HG02885 (cell line): ENCODE measurements around the gene BDH1.
"Not testable (repeated sequence)": the region's sequence is repeated elsewhere in the genome, so short reads cannot be mapped to it uniquely, and the experiment has no call there.

Source experiments
- ATAC-seq: cut with Tn5 transposase; IDR thresholded peaks from one replicate; pipeline ENCODE4 v1.9.1; 2021; ENCODE audit warnings: mild to moderate bottlenecking; ENCODE audit not compliant: unreplicated experiment, poor library complexity

The BDH1 gene

DNA sequence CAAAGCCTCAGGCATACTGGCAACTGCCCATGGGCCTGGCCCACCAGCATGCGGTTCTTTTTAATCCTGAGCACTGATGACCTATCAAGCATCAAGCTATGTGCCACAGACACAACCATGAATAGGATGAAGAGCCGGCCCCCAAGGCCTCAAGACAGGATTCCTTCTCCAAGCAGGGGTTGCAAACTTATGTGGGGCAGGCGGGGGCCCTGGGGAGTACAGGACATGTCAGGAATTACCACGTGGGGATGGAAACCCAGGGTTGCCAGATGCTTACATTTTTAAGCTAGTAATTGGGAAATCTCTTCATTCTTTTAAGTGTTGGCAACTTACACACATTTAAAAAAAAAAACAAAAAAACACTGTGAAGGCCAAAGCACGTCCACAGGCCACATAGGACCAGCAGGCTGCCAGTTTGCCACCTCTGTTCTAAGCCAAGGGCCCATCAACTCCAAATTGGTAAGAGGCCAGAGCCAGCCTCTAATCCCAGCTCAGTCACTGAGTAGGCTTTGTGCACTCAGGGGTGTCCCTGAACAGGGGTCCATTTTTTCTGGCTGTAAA lies 32.8 kb downstream of the BDH1 start:
- no peak for ATAC-seq

- no peak for ATAC-seq
Measured at GRCh38 chr3:197522183-197522715, 33.5 kb downstream of the BDH1 start.

DNA sequence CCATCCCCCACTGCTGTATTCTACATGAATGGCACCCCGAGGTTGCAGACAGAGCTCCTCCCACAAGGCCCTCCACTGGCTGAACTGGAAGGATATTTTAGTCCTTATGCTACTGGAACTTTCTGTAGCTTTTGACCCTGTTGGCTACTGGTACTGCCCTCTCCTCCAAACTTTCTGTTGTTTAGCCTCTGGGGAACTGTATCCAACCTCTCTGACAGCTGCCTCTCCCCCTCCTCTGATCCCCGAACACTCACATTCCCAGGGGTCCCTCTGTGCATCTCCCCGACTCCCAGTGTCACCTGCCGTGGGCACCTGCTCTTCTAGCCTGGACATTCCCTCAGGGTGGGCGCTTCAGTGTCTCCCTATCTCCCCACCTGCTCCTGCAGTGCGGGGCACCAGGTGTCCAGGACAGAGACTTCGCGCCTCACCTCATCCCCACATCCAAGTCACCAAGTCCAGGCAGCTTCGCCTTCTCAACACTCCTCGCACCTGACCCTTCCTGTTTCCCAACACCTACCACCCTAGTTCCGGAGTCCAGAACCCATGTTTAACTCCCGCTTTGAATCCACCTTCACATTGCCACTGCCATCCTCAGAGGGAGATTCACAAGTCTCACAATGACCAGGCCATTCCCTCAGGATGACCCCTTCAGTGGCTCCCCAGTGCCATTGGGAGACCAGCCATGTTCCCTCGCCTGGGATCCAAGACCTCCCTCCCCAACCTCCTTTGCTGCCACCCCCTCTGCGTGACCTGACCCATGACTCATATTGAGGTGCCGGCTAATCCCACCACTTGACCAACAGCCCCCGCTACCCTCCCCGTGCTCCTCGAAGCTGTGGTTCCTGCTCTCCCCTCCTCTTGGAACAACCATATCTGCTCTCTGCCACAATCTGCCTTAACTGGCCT lies 34.2 kb downstream of the BDH1 start:
- ATAC-seq, result no peak

GRCh38 chr3:197520311-197521276 lies 35.2 kb downstream of the BDH1 start:
- ATAC-seq, result no peak

DNA sequence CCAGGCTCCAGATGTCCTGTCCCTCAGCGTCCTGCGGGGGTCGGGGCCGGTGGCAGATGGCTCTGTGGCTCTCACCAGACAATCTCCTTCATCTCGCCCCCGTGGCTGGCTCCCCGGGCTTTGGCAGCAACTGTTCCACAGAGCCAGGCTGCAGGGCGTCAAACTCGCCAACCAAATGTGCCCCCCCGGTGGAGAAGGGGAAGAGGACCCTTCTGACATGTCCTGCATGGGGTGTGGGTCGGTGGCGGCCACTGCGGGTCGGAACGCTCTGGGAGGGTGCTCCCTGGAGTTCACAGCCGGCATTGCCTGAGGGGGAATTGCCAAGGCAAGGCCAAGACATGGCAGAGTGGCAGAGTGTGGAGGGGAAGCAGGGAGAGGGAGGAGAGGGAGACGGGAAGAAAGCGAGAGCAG lies 36.0 kb downstream of the BDH1 start:
- no peak for ATAC-seq

GRCh38 chr3:197518881-197519421 lies 36.8 kb downstream of the BDH1 start:
- ATAC-seq, result no peak

- ATAC-seq, result not testable (repeated sequence)
Measured at GRCh38 chr3:197517922-197518683, 37.7 kb downstream of the BDH1 start.

DNA sequence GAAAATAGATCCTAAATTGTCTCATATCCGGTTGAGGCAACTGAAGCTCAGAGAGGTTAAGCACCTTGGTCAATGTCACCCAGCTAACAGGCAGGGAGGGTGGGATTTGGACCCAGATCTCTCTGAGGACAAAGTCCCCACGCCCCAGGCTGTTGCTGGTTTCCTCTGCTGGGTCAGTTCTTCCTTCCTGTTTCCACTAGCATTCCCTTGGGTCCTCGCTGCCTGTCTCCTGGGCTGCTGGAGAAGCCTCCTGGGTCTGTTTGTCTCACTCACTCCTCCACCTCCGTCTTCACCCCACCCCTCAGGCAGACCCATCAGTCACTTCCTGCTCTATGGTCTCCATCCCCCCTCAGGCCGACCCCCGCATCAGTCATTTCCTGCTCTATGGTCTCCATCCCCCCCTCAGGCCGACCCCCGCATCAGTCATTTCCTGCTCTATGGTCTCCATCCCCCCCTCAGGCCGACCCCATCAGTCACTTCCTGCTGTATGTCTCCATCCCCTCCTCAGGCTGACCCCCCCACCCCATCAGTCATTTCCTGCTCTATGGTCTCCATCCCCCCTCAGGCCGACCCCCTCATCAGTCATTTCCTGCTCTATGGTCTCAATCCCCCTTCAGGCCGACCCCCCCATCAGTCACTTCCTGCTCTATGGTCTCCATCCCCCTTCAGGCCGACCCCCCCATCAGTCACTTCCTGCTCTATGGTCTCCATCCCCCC lies 38.7 kb downstream of the BDH1 start:
- ATAC-seq, result not testable (repeated sequence)

DNA sequence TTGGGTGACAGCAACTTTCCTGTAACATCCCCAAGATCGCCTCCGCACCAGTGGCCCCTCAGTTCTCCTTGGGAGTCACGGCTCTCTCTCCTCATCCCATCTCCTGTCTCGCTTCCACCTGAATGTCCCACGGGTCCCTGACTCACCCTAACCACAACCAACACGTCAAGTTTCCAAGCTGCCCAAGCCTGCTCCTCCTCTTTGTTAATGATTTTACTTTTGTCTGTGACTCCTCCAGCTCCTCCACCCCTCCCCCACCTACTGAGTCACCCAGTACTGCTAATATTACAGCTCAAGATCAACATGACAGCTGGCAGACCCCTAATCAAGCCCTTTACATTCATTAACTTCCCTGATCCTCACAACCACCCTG lies 39.3 kb downstream of the BDH1 start:
- no peak for ATAC-seq

DNA sequence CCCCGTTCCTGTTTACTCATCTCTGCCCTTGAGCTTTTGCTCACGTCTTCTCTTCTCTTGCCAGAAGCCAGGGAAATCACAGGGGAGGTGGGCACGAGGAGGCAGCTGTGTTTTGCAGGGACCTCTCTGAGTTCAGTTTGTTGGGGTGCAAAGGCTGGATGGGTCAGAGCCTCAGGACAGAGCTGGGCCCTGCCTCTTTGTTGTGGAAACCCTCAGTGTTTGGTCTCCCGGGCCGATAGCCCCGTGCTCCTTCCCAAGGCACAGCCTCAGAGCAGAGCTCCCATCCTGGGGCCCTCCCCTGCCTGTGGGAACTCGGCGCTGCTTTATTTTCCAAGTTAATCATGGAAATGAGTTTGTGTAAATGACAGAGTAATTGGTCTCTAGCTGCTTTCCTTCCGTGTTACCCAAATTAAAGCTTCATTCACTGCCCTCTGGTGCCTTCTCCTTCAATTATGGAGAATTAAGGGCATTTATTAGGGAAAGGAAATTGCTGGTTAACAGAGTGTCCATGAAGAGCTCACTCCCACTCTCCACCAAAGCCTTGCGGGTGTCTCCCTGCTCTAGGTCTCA lies 40.9 kb downstream of the BDH1 start:
- no peak for ATAC-seq

DNA sequence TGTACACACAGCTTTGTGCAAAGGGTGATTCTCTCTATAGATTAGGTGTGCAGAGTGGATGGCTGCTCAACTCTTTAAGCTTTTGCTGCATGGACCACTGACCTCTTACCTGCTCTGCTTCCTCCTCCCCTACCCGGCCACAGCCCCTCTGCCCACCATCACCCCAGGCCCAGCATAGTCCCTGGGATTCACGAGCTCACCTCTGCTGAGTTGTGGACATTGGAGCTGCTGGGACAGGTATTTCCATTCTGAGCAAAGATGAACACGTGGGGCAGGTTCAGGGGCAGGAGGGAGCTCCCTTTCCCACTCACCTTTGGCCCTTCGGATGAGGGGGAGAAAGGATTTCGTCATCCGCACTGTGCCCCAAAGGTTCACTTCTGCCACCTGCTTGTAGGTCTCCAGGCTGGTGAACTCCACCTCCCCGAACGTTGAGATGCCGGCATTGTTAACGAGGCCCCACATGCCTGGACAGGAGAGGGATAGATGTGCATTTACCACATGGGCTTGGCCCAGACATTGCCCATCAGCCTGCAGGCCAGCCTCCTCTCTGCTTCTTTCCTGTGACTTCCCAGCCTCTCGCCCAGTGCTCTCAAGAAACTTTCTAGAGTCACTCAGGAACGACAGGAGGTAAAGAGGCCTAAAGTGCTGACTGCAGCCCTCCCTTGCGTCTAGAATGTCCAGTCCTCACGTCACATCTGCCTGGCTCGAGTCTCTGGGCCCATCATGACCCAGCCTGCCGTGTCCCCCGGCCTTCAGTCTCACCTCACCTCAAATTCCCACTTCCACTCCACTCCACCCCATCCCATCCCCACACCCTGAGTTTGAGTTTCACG lies 41.6 kb downstream of the BDH1 start:
- ATAC-seq, result no peak

DNA sequence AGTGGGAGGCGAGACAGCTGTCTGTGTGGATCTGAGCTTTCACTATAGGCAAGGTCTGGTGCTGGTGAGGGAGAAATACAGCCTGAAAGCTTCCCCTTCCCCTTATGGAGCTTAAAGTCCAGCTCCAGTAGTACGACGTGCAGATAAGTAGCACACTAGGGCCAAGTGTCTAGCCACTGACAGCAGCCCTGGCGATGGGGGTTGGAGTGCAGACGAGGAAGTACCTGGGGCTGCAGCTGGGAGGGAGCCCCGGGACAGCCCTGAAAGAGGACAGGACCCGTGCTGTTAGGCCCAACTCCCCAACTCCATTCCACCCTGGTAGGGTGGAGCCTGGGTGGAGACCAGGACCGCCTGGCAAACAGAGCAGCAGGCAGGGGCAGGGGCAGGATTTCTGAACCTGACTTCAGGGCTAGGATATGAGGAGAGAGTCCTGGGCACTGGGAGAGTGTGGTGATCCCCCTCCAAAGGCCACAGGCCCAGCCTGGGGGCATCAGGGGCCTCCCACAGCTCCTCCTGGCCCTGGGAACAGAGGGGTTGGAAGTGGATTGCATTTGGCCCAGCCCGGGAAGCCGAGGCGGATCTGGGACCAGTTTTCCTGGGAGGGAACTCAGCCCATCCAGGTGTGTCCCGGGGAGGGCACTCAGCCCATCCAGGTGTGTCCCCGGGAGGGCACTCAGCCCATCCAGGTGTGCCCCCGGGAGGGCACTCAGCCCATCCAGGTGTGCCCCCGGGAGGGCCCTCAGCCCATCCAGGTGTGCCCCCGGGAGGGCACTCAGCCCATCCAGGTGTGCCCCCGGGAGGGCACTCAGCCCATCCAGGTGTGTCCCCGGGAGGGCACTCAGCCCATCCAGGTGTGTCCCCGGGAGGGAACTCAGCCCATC lies 42.8 kb downstream of the BDH1 start:
- ATAC-seq, result no peak

- ATAC-seq, result no peak
Measured at GRCh38 chr3:197511853-197512635, 43.7 kb downstream of the BDH1 start.

- ATAC-seq, result no peak
Measured at GRCh38 chr3:197511130-197511529, 44.6 kb downstream of the BDH1 start.

- no peak for ATAC-seq
Measured at GRCh38 chr3:197510642-197511018, 45.1 kb downstream of the BDH1 start.
